GM12891 (cell line): ENCODE data around the gene PHEX.

Experiments
- DNase-seq: peaks from one replicate; pipeline ENCODE4 v3.0.0; 2011; ENCODE audit warnings: low spot score; ENCODE audit not compliant: insufficient read length
- FAIRE-seq: peaks from 2 replicates; lab custom pipeline; 2011; peaks lifted over from hg19 to GRCh38; lab: Jason Lieb, UNC
- PAX5 ChIP-seq: IDR thresholded peaks from 2 replicates; pipeline ENCODE4 v1.6.1; 2011; ENCODE audit warnings: low read length, moderate library complexity, mild to moderate bottlenecking; ENCODE audit not compliant: insufficient read depth, severe bottlenecking
- POLR2A ChIP-seq: IDR thresholded peaks from 2 replicates; pipeline ENCODE4 v1.6.1; 2011; ENCODE audit warnings: low read depth, low read length, control low read depth
- POLR2AphosphoS5 ChIP-seq: IDR thresholded peaks from 2 replicates; pipeline ENCODE4 v1.6.1; 2011; ENCODE audit warnings: low read depth, low read length, control low read depth
- POU2F2 ChIP-seq: IDR thresholded peaks from 2 replicates; pipeline ENCODE4 v1.6.1; 2011; ENCODE audit warnings: low read depth, mild to moderate bottlenecking, control low read depth, low read length, moderate library complexity
- SPI1 ChIP-seq: IDR thresholded peaks from 2 replicates; pipeline ENCODE4 v1.6.1; 2011; ENCODE audit warnings: low read depth, low read length, control low read depth
- TAF1 ChIP-seq: IDR thresholded peaks from 2 replicates; pipeline ENCODE4 v1.6.1; 2011; ENCODE audit warnings: low read depth, low read length, control low read depth

Gene PHEX

DNA sequence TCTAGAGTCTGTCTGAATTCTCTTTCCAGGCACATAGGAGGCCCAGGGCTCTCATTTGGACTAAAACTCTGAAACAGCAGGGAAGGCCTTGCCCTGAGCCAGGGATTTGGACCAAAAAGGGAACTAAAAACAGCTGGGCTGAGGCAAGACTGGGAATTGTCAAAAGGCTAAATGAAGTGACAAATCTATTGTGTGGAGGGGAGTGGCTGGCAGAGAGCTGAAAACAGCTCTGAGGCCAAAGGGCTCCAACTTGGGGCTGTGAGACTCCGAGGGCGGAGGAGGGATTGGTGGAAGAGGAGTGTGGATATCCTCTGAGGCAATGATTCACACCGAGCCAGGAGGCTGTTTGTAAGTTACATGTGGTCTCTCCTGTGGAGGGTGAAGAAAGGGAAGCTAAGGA is 63.2 kb downstream of the PHEX start:
- TF ChIP-seq TAF1: no peak
- no peak for TF ChIP-seq POLR2A
- TF ChIP-seq SPI1: no peak
- no peak for TF ChIP-seq POU2F2
- no peak for TF ChIP-seq POLR2AphosphoS5
- TF ChIP-seq PAX5: no peak
- DNase-seq: no peak
- no peak for FAIRE-seq

DNA sequence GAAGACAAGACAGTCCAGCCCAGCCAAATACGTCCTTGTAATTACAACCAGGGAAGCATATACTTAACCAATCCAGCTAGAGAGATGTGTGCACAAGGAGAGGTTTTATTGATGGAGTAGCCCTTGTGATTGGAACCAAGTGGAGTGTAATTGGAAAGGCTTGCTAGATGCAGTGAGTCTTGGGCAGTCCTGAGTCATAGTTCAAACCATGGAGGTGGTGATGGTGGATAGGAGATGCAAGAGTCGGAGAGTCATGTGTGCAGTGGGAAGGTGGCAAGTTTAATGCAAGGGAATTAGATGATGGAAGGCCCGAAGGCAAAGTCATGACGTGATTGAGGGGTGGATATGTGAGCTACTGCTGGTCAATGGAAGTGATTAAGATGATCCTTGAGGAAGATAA is 63.7 kb downstream of the PHEX start:
- TF ChIP-seq POLR2AphosphoS5 (no peak), POLR2A (no peak), SPI1 (no peak), PAX5 (no peak), POU2F2 (no peak), TAF1 (no peak)
- FAIRE-seq (no peak), DNase-seq (no peak)

DNA sequence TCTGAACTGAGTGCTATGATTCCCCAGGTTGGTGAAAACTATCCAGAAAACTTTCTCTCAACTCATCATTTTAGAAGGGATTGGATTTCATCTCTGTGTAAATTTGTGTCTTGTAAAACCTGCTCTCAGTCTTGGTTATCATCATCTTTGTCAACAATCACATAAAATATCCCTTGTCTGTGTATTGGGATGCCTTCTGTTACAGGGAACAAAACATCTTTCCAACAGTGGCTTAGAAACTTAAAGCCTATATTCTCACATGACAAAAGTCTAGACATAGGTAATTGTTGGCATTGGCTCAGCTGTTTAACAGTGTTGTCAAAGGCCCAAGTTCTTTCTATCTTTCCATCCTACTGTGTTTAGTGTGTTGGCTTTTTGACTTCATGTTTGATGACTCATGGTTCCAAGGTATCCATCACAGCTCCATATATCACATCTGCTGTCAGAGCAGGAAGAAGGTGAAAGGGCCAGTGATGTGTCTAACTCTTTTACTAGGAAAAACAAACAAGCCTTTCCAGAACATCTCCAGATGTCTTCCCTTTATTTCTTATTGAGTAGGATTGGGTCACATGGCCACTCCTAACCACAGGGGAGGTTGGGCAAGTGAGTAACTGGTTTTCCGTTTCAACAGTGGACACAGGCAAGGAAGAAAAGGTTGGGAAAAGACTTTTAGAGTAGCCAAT is 65.0 kb downstream of the PHEX start:
- DNase-seq (no peak), FAIRE-seq (no peak)
- TF ChIP-seq POLR2A (no peak), POLR2AphosphoS5 (no peak), TAF1 (no peak), SPI1 (no peak), POU2F2 (no peak), PAX5 (no peak)

DNA sequence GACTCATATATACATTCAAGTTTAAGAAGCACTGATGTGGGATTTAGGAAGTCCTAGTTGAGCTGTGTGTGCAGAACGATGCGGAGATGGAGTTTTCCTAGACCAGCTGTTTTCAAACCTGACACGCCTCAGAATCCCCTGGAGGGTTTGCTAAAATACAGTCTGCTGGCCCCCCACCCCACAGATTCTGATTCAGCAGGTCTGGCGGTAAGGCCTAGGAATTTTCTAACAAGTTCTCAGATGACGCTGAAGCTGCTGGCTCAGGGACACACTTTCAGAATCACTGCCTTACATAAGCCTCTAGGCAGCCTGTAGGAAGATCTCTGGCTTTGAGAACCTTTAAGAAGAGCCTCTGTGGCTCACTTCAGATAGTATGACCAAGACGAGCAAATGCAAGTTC is 73.1 kb downstream of the PHEX start:
- DNase-seq (no peak), FAIRE-seq (no peak)
- no peak for TF ChIP-seq TAF1
- no peak for TF ChIP-seq SPI1
- no peak for TF ChIP-seq POU2F2
- TF ChIP-seq PAX5: no peak
- no peak for TF ChIP-seq POLR2A
- TF ChIP-seq POLR2AphosphoS5: no peak

DNA sequence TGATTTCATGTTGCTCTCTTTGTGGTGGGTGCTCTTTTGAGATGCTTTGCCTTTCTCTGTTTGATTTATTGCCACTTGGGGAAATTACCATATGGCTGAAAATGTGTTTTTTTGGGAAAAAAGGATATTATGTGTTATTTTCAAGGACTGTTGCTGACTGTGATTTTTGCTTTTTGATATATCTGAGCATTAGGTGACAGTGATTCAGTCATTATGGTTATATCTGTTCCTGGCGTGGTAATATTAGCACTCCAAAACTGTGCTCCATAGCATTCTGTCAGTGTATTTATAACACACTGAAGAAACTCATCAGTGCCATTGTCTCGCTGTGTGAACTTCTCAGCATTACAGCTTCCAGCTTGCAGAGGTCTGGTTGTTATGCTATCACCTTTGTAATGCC is 73.8 kb downstream of the PHEX start:
- DNase-seq (no peak), FAIRE-seq (no peak)
- TF ChIP-seq SPI1: no peak
- TF ChIP-seq PAX5: no peak
- TF ChIP-seq POLR2AphosphoS5: no peak
- TF ChIP-seq POLR2A: no peak
- TF ChIP-seq POU2F2: no peak
- TF ChIP-seq TAF1: no peak

DNA sequence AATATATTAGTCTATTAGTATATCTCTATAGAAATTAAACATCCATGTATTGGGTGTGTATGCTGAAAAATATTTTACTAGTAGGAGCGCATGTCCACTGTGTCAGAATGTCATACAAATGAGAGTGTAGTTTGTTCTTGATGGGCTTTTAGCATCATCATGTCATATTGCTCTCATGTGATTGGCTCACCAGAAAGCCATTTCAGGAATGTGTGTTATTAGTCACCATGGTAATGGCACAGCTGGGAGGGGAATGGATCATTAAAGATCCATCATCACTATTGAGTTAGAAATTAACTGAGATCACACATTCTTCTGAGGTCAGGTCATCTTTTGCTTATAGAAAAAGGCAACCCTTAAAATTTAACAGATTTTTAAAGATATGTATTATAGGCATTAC is 77.3 kb downstream of the PHEX start:
- TF ChIP-seq POLR2A (no peak), POLR2AphosphoS5 (no peak), TAF1 (no peak), POU2F2 (no peak), PAX5 (no peak), SPI1 (no peak)
- FAIRE-seq (no peak), DNase-seq (no peak)

DNA sequence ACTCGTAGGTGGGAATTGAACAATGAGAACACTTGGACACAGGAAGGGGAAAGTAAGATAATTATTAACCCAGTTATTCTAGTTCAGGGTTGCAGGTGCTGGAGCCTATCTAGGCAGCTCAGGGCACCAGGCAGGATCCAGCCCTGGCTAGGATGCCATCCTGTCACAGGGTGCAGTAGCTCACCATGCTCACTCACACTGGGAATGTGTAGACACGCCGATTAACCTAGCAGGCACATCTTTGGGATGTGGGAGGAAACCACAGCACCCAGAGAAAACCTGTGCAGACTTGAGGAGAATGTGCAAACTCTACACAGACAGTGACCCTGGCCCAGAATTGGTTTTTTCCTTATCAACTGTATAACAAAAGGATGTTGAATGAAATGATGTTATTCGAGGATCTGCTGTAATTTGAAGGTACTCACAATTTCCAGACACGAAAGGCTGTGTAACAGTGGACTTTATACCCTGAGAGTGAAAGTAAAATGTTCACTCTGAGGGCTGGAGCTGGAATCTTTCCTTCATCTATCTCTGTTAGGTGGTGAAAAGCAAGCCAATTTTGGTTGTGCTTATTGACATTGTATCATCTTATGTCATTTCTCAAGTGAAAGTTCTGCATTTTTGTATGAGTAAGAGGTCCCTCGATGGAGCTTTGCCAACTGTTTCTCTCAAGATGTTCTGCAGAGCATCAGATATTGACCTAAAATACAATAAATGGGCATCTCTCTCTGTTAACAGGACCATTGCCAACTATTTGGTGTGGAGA is 78.8 kb downstream of the PHEX start:
- no peak for TF ChIP-seq POU2F2
- no peak for TF ChIP-seq SPI1
- no peak for TF ChIP-seq TAF1
- TF ChIP-seq POLR2AphosphoS5: no peak
- TF ChIP-seq PAX5: no peak
- no peak for TF ChIP-seq POLR2A
- FAIRE-seq: no peak
- no peak for DNase-seq

DNA sequence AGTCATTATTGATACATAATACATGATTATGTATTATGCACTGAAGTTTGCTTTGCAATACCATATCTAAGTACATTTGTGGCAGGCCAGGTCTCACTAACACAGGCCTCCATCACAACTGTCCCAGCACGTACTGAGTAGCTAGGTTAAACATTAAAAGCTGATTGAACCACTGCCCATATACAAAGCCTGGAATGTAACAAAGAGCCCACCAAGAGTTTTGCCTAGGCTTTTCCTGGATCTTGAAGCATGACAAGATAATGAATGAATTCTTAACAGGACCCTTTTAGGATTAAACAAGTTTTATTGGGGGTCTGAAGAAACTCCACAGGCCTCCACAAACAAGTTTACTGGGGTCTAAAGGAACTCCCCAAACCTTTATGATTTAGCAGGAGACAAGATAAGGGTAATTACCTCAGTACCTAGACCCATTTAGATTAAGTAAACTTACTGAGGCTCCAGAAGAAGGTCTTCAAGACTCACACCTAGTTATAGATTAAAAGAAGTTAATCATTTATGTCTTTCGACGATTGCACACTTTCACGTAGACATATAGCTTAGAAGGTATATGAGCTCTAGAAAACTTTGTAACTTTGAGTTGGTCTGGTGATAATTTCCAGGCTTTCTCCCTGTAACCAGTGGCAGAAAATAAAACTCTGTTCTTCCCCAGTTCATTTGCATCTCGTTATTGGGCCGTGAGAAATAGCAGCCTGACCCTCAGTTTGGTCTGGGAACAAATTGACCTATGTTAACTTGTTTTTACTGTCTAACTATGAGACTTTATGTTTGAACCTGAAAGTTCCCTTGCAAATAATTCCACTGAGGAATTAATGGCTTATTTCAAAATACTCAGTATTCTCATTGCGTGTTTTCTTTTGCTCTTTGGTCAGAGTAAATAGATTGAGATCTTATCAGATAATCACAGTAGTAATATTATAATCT is 84.8 kb downstream of the PHEX start:
- FAIRE-seq: no peak
- DNase-seq: no peak
- TF ChIP-seq POLR2A (no peak), TAF1 (no peak), POLR2AphosphoS5 (no peak), POU2F2 (no peak), PAX5 (no peak), SPI1 (no peak)
